ENCODE measurements around the gene UNKL. TPM values are rescaled to one million over a fixed set of nuclear protein-coding genes. Genes with fewer than 3 reads are reported as not detected.

Gene UNKL
- total RNA-seq, 2 experiments from 2014 or later = 22.6 to 24.2 TPM

DNA sequence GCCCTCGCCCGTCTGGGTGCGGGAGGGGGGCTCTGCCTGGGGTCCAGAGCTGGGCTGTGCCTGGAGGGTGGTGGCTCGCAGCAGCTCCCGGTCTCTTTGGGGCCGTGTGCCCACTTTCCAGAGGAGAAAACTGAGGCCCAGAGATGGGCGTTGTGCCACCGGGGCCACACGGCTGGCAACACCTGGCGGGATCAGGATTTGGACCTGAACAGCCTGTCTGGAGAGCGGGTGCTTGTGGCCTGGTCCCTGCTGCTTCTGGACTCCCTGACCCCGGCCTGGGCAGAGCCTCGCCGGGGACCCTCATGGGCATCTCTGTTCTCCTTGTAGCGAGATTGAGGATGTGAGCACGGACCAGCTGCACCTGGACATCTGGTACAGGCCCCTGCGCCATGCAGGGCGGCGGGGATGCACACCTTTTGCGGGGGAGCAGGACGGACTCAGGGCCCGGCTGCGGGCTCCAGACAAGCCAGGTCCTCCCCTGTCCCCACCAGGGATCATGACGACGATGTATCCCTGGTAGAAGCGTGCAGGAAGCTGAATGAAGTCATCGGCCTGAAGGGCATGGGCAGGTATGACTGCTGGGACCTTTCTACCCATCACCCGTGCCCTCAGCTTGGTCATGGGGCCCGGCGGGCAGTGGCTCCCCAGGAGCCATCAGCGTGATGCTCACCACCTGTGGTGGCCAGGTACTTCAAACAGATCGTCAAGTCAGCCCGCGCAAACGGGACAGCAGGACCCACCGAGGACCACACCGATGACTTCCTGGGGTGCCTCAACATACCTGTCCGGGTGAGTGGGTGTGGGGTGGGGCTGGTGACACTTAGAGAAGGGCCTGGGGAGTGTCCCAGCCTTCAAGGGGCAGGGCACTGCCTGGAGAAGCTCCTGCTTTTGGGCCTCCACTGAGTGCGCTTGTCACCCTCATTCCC is 72.7 kb downstream of the UNKL start:
- no peaks in the 10 kb centered on the region for H3K9me3 Mint-ChIP-seq
- no peak overlapping the region for H3K4me3 Mint-ChIP-seq
- no peaks in the 10 kb centered on the region for H3K27me3 Mint-ChIP-seq
- no peak overlapping the region for H3K27ac Mint-ChIP-seq
- no peaks in the 10 kb centered on the region for H3K36me3 Mint-ChIP-seq
- peaks cover 16% of the 10 kb centered on the region for H3K4me1 Mint-ChIP-seq
- no peak for DNase-seq

DNA sequence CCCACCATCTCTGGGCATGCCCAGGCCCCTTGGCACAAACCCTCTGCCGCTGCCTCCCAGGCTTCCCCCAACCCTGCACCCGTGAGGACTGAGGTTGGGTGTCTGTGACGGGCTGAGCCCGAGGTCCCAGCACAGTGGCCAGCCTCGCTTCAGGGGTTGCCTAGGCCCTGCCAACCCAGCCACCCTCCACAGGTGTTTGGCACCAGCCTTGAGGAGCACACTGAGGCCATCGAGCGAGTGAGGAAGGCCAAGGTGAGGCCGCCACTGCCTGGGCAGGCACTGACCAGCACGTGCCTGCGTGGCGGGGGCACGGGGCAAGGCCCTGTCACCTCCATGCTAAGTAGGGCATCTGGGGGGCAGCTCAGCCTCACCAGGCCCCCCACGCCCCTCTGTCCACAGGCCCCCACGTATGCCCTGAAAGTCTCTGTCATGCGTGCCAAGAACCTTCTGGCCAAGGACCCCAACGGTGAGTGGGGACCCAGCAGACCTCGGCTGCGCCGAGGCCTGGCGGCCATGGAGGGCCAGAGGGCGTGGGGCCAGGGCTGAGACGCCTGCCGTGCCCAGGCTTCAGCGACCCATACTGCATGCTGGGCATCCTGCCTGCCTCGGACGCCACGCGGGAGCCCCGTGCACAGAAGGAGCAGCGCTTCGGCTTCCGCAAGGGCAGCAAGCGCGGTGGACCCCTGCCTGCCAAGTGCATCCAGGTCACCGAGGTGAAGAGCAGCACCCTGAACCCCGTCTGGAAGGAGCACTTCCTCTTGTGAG is 73.6 kb downstream of the UNKL start:
- Mint-ChIP-seq H3K27me3 (peaks cover 2% of the 10 kb centered on the region), H3K4me3 (no peak overlapping the region), H3K9me3 (no peaks in the 10 kb centered on the region), H3K27ac (no peak overlapping the region), H3K4me1 (peaks cover 16% of the 10 kb centered on the region), H3K36me3 (no peaks in the 10 kb centered on the region)
- DNase-seq = no peak

DNA sequence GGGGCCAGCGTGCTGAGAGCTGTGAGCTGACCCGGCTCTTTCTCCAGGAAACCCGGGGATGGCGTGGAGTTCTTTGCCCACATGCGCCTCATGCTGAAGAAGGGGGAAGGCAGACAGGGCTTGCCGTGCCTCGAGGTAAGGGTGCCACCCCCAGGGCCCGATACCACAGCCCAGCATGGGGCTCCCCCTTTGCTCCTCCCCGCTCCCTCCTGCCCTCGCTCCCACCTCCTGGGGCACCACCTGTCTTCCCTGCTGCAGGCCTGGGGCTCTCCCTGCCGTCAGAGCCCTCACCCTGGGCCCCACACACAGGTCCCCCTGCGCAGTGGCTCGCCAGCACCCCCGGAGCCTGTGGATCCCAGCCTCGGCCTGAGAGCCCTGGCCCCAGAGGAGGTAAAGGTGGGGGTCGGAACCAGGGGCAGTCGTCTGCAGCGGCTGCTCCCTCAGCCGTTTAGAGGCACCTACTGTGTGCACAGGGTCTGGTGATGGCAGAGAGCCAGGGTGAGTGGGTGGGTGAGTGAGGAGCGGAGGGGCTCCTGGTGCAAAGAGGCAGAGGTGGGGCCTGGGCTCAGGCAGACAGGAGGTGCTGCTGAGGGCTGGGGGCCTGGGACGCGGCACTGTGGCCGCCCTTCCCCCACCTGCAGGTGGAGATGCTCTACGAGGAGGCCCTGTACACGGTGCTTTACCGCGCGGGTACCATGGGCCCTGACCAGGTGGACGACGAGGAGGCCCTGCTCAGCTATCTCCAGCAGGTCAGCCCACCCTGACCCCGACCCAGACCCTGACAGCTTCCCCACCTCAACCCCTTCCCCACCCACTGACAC is 75.4 kb downstream of the UNKL start:
- H3K36me3 Mint-ChIP-seq = no peaks in the 10 kb centered on the region
- no peak overlapping the region for H3K4me3 Mint-ChIP-seq
- H3K27me3 Mint-ChIP-seq = peaks cover 21% of the 10 kb centered on the region
- peaks cover 18% of the 10 kb centered on the region for H3K4me1 Mint-ChIP-seq
- DNase-seq = no peak
- H3K9me3 Mint-ChIP-seq = no peaks in the 10 kb centered on the region
- H3K27ac Mint-ChIP-seq = no peak overlapping the region

DNA sequence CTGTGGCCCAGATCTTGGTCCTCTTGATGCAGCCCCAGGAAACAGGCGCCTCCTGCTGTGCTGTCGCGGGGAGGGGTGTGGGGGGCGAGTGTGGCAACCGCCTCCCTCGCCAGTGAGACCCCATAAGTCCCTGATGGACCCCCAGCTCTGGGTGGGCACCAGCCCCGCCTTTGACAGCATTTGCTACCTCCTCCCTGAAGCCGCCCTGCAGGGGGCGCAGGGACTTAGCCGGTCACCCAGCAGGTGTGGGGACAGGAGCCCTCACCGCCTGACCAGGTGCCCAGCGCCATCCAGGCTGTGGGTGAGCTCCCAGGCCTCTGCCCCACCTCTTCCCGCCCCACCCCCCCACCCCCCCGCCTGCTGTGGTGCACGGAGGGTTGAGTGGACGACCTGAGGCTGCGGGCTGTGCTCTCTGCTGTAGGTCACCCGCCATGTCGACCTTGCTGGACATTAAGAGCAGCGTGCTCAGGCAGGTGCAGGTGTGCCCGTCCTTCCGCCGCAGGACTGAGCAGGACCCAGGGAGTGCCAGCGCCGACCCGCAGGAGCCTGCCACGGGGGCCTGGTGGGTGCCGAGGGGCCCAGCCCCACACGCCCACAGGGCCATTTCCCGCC is 76.3 kb downstream of the UNKL start:
- peaks cover 15% of the 10 kb centered on the region for H3K4me1 Mint-ChIP-seq
- peak; percentile 52 for DNase-seq
- H3K36me3 Mint-ChIP-seq = no peaks in the 10 kb centered on the region
- no peak overlapping the region for H3K27ac Mint-ChIP-seq
- peaks cover 21% of the 10 kb centered on the region for H3K27me3 Mint-ChIP-seq
- H3K9me3 Mint-ChIP-seq = no peaks in the 10 kb centered on the region
- no peak overlapping the region for H3K4me3 Mint-ChIP-seq

DNA sequence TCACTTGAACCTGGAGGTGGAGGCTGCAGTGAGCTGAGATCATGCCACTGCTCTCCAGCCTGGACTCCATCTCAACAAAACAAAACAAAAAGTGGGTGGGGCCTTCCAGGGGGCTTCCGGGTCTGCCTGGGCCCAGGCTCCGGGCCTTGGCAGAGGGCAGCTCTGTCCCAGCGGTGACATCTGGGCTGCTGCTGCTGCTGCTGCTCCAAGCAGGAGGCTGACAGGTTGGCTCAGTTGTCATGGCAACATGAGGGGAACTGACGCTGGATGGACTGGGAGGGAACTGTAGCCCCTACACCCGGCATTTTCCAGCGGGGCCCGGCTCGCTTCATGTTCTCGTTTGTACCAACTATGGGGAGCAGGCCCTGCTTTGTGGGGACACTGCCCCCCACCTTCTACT is 77.0 kb downstream of the UNKL start:
- H3K36me3 Mint-ChIP-seq = no peaks in the 10 kb centered on the region
- H3K9me3 Mint-ChIP-seq = no peaks in the 10 kb centered on the region
- peaks cover 26% of the 10 kb centered on the region for H3K27me3 Mint-ChIP-seq
- no peak for DNase-seq
- no peak overlapping the region for H3K27ac Mint-ChIP-seq
- H3K4me3 Mint-ChIP-seq = no peak overlapping the region
- peaks cover 11% of the 10 kb centered on the region for H3K4me1 Mint-ChIP-seq

DNA sequence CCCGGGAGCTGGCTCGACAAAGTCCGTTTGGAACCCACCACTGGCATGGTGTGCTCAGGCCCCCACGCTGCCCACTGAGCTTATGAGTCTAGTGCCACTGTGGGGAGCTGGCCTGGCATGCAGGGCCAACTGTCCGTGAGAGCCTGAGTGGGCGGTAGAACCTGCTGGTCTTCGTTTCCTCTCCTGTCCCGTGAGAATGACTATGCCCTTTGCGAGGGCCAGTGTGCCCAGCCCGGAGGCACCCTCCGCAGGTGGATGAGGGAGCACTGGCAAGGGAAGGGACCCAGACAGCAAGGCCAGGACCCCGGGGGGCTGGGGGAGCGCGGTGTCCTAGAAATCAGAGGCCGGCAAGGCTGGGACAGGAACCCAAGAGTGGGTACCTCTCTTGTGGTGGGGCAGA is 77.9 kb downstream of the UNKL start:
- no peak for DNase-seq
- Mint-ChIP-seq H3K36me3 (no peaks in the 10 kb centered on the region), H3K4me1 (peaks cover 11% of the 10 kb centered on the region), H3K27me3 (peaks cover 34% of the 10 kb centered on the region), H3K9me3 (no peaks in the 10 kb centered on the region), H3K4me3 (no peak overlapping the region), H3K27ac (no peak overlapping the region)

DNA sequence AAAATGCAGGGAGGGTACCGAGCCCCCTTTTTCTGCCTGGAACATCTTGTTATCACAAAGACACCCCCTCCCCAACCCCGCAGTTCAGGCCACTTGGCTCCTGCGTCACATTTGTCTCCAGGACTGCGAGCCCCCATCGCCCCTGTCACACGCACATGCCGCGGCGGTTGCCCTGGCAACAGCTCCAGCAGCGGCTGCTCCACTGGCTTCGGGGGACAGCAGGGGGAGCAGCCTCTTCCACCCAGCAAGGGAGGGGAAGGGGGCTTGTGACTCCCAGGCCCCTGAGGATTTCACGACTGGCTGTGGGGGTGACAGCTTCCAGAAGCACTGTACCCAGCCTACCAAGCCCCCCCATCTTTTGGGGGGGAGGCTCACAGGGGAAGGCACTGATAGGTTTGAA is 78.5 kb downstream of the UNKL start:
- DNase-seq = peak; percentile 41
- H3K9me3 Mint-ChIP-seq = no peaks in the 10 kb centered on the region
- H3K4me1 Mint-ChIP-seq = peaks cover 16% of the 10 kb centered on the region
- peaks cover 39% of the 10 kb centered on the region for H3K27me3 Mint-ChIP-seq
- no peak overlapping the region for H3K4me3 Mint-ChIP-seq
- H3K36me3 Mint-ChIP-seq = no peaks in the 10 kb centered on the region
- H3K27ac Mint-ChIP-seq = no peak overlapping the region

DNA sequence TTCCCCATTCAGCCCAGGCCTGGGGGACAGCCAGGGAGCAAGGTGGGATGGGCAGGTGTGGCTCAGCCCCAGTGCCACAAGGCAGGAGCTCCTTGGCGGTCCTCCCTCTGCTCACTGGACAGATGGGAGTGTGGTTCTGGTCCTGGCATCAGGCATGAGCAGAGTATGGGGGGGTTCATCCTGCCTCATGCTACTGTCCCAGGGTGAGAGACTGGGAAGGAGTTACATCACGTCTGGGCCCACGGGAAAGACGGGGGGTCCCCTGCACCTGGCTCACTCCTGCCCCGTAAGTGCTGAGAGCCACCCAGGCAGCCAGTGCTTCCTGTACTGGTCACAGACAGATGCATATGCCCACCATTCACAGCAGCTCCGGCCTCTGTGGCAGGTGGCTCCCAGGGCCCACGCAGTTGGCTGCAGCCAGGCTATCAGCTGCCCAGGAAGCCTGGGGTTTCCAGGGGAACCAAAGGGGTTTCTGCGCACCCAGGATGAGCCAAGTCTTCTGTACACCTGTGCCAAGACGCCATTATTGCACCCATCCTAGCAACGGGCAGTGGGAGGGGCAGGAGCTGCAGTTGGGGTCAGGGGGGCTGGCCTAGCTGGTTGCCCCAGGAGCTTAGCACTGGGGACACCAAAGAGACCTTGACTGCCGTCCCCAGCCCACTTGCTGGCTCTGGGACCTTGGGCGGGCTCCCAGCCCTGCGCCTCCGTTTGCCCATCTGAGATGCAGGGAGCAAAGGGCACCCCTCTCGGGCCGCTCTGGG is 79.1 kb downstream of the UNKL start:
- DNase-seq = no peak
- Mint-ChIP-seq H3K9me3 (no peaks in the 10 kb centered on the region), H3K27me3 (peaks cover 39% of the 10 kb centered on the region), H3K36me3 (no peaks in the 10 kb centered on the region), H3K4me3 (no peak overlapping the region), H3K4me1 (peaks cover 16% of the 10 kb centered on the region), H3K27ac (no peak overlapping the region)

DNA sequence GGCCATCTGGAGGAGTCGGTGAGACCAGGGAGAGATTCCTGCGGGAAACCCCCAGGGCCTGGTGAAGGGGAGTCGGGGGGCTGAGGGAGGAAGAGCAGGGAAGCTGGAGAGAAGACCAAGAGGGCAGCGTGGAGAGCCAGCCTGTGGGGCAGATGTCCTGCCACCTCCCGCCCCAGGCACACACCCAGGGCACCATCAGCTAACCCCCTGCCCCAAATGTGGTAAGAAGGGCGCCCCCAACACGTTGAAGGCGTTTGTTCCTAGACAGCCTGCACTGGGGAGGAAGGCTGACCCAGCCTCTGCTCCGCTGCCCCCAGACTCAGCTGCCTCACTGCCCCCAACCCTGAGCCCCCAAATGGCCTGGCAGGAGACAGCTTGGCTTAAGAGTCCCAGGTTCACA is 79.8 kb downstream of the UNKL start:
- no peak for DNase-seq
- peaks cover 39% of the 10 kb centered on the region for H3K27me3 Mint-ChIP-seq
- H3K27ac Mint-ChIP-seq = no peak overlapping the region
- H3K4me1 Mint-ChIP-seq = peaks cover 16% of the 10 kb centered on the region
- no peaks in the 10 kb centered on the region for H3K36me3 Mint-ChIP-seq
- no peak overlapping the region for H3K4me3 Mint-ChIP-seq
- H3K9me3 Mint-ChIP-seq = no peaks in the 10 kb centered on the region

DNA sequence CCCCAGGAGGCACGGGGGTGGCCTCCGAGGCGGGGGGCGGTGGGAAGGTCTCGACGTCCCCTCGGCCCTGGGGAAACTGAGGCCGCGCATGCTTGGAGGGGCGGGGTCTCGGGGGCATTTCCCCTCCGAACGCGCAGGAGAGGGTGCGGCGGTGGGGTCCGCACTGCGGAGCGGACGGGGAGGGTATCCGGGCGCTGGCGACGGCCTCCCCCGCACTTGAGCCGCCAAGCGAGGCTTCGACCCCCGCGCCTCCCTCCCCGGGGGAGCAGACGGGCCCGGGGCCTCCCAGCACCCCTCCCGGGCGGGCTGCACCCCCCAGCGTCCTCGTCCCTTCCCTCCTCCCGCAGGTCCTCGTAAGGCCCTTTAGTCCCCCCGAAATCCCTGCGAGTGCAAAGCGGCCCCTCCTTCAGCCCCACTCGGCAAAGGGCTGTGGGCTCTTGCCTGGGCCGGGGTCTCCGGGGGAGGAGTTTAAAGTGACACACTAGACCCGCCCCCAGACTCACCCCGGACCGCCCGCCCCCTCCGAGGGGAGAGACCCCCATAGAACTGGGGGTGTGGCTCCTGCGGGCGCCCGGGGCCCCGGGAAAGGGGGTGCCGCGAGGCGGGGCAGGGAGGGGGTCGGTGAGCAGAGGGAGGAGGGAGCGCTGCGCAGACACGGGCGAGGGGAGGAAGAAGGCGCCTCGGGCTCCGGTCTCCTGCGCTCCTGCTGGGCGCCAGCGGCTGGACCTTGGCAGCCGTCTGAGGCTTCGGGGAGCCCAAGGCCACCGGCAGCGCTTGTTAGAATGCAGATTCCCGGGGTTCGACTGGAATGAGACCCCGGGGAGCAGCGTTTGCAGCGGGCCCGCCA is 80.4 kb downstream of the UNKL start:
- Mint-ChIP-seq H3K27me3 (peaks cover 39% of the 10 kb centered on the region), H3K4me3 (no peak overlapping the region)

DNA sequence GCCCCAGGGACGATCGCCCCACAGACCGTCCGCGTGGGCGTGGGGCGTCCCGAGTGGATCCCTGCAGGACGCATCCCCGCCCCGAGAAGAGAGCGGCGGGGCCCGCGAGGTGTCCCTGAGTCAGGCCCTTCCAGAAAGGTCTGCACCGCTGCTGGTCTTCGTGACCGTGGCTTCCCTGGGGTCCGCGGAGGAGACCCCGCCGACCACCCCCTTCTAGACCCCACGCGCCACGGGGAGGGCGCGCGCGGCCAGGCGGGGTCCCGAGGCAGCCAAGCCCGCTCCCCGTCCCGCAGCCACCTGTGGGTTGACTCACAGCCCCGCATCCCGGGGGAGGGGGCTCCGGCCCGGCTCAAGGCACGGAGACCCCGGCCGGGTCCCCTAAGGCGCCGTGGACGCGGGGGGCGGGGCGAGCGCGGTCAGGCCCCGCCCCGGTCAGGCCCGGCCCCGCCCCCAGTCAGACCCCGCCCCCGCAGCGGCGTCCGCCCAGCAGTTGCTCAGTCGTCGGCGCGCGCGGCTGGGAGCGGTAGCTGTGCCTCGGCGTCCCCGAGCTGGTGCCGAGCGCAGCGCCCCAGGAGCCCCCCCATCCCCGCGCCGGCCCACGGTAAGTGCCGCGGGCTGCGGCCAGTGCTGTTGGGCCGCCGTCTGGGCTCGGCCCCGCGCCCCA is 81.2 kb downstream of the UNKL start, which contains the start of gene BAIAP3:
Gene BAIAP3 (plus strand): TSS at position 497 of the 664 bp plus-strand sequence. CDS start 4,905 bp downstream, outside the sequence.
- no peak within 1 kb of the TSS for H3K27ac Mint-ChIP-seq
- peaks cover 16% of the 10 kb centered on the region for H3K4me1 Mint-ChIP-seq
- H3K9me3 Mint-ChIP-seq = no peaks in the 10 kb centered on the region

More for the DNA sequence above, 80.4 kb downstream of the UNKL start:
- H3K27ac Mint-ChIP-seq = no peak overlapping the region
- no peaks in the 10 kb centered on the region for H3K36me3 Mint-ChIP-seq
- DNase-seq = no peak
- no peaks in the 10 kb centered on the region for H3K9me3 Mint-ChIP-seq
- H3K4me1 Mint-ChIP-seq = peaks cover 16% of the 10 kb centered on the region

DNA sequence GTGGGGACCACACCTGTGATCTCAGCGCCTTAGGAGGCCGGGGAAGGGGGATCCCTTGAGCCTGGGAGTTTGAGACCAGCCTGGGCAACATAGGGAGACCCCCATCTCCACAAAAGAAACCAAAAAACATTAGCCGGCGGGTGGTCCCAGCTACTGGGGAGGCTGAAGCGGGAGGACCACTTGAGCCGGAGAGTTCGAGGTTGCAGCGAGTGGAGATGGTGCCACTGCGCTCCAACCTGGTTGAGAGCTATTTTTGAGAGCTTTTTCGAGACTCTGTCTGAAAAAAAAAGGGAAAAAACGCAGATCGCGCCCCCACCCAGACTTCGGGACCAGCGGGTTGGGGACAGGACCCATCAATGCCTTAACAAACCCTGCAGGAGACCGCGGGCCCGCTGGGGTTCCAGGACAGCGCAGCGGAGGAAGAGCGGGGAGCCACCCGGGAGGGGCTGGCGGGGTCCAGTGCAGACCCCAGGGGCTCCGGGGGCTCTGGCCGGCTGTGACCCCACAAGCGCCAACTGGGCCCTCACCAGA is 81.8 kb downstream of the UNKL start:
- H3K27ac Mint-ChIP-seq = no peak overlapping the region
- H3K27me3 Mint-ChIP-seq = peaks cover 39% of the 10 kb centered on the region
- H3K4me3 Mint-ChIP-seq = no peak overlapping the region
- DNase-seq = no peak
- peaks cover 16% of the 10 kb centered on the region for H3K4me1 Mint-ChIP-seq
- H3K36me3 Mint-ChIP-seq = no peaks in the 10 kb centered on the region
- H3K9me3 Mint-ChIP-seq = no peaks in the 10 kb centered on the region

More for the DNA sequence above, 81.2 kb downstream of the UNKL start, which contains the start of gene BAIAP3:
- H3K4me3 Mint-ChIP-seq = no peak within 1 kb of the TSS
- H3K27me3 Mint-ChIP-seq = peaks cover 39% of the 10 kb centered on the region
- no peaks in the 10 kb centered on the region for H3K36me3 Mint-ChIP-seq
- peak; percentile 64 for DNase-seq
